Measurements from ENCODE around the gene DOCK4.
"Not testable (repeated sequence)": the region's sequence is repeated elsewhere in the genome, so short reads cannot be mapped to it uniquely, and the experiment has no call there.

The DOCK4 gene

GRCh38 chr7:112132051-112132694 lies 74.0 kb downstream of the DOCK4 start:
- DNase-seq: no peak

- no peak for DNase-seq
Measured at GRCh38 chr7:112130729-112131410, 75.3 kb downstream of the DOCK4 start.

- DNase-seq: no peak
Measured at GRCh38 chr7:112129655-112130323, 76.4 kb downstream of the DOCK4 start.

- DNase-seq: not testable (repeated sequence)
Measured at GRCh38 chr7:112128461-112129425, 77.5 kb downstream of the DOCK4 start.

GRCh38 chr7:112128041-112128440 lies 78.2 kb downstream of the DOCK4 start:
- not testable (repeated sequence) for DNase-seq

GRCh38 chr7:112125250-112125649 lies 80.9 kb downstream of the DOCK4 start:
- no peak for DNase-seq

- DNase-seq: no peak
Measured at GRCh38 chr7:112124061-112124766, 82.0 kb downstream of the DOCK4 start.

- no peak for DNase-seq
Measured at GRCh38 chr7:112122798-112123197, 83.4 kb downstream of the DOCK4 start.

- no peak for DNase-seq
Measured at GRCh38 chr7:112122144-112122543, 84.1 kb downstream of the DOCK4 start.

GRCh38 chr7:112121318-112121717 lies 84.9 kb downstream of the DOCK4 start:
- DNase-seq: no peak

- DNase-seq: no peak
Measured at GRCh38 chr7:112120696-112121217, 85.4 kb downstream of the DOCK4 start.

GRCh38 chr7:112118581-112119566 lies 87.3 kb downstream of the DOCK4 start:
- no peak for DNase-seq

GRCh38 chr7:112116894-112117293 lies 89.3 kb downstream of the DOCK4 start:
- no peak for DNase-seq

GRCh38 chr7:112116358-112116757 lies 89.8 kb downstream of the DOCK4 start:
- DNase-seq: no peak

GRCh38 chr7:112115880-112116279 lies 90.3 kb downstream of the DOCK4 start:
- DNase-seq: no peak

- no peak for DNase-seq
Measured at GRCh38 chr7:112113913-112114575, 92.2 kb downstream of the DOCK4 start.

GRCh38 chr7:112112822-112113255 lies 93.4 kb downstream of the DOCK4 start:
- no peak for DNase-seq

GRCh38 chr7:112110651-112111050 lies 95.5 kb downstream of the DOCK4 start:
- no peak for DNase-seq

- no peak for DNase-seq
Measured at GRCh38 chr7:112110175-112110574, 96.0 kb downstream of the DOCK4 start.

- no peak for DNase-seq
Measured at GRCh38 chr7:112108981-112109380, 97.2 kb downstream of the DOCK4 start.
